Suppressor macrophage (primary cell): ENCODE data around the gene ITPR1.
A peak's percentile ranks its signal among the peaks of the same experiment; 100 is the strongest.

Experiments used
- DNase-seq, 4 experiments: peaks; one replicate each; pipeline ENCODE4 v3.0.0-alpha.2; 2020 to 2022

Gene ITPR1

DNA sequence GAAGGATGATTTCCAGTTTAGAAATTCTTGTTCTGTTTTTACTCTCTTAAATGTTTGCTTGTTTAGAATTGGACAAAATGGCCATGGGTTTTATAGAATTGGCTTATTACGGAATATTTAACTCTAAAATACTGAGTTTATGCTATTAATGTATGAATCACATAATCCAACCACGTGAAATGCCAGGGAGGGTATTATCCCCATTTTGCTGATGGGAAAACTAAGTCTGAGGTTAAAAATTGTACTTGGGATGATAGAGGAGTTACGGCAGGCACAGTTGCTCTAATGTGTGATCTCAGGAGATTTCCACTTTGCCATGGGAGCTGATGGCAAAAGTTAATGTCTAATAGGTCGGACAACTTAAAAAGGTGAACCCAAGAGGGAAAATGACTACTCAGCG, 194.4 kb downstream of the ITPR1 start:
- DNase-seq = no peak

DNA sequence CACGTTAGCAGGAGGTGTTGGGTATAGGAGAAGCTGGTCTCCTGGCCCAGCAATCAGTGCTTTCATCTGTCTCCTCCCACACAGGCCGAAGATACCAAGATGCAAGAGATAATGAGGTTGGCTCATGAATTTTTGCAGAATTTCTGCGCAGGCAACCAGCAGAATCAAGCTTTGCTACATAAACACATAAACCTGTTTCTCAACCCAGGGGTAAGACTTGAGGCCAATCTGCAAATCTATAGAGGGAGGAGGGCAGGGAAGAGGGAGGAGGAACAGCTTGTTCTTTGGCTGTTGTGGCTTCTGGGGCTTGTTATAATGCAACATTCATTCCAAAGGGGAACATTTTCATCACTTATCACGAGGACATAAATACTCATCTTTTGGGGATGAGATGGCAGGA, 195.3 kb downstream of the ITPR1 start:
- DNase-seq = no peak

DNA sequence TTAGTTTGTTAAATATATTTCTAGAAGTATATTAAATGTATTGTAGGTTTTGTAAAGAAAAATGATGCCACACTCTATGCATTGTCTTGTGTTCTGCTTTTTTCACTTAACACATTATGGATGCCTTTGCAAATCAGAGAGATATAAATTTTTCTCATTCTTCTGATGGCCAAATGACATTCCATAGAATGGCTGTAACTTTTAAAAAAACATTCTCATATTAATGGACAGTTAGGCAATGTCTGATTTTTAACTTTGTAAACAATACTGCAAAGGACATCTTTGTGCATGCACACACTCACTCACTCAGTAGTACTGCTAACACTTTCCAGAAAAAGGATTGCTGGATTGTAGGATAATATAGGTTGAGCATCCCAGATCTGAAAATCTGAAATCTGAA, 195.9 kb downstream of the ITPR1 start:
- DNase-seq = no peak

DNA sequence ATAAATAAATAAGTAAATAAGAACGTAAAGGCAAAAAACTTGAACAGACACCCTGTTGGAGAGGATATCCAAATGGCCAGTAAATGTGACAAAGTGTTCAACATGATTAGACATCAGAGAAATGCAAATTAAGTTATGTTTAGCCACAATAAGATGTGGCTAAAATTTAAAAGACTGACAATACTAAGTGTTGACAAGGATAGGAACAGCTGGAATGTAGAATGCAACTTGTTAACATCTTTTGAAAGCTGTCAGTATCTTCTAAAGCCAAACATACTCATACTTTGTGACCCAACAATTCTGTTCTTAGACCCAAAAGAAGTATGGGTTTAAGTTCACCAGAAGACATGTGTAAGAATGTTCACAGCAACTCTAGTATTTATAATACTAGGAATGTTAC, 197.1 kb downstream of the ITPR1 start:
- DNase-seq = no peak

DNA sequence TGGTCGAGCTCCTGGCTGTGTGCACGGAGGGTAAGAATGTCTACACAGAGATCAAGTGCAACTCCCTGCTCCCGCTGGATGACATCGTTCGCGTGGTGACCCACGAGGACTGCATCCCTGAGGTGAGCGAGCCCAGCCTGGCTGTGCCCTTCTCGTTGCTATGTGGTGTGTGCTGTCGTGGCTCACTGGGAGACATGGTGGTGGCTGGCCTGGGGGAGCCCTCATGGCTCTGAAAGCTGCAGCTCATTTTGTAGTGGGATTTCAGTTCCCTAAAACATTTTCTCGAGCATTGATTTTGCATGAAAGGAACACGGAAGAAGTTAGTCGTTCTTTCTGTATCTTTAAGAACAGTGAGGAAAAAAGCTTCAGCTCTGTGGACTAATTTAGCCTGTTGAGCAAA, 200.5 kb downstream of the ITPR1 start:
- no peak for DNase-seq

DNA sequence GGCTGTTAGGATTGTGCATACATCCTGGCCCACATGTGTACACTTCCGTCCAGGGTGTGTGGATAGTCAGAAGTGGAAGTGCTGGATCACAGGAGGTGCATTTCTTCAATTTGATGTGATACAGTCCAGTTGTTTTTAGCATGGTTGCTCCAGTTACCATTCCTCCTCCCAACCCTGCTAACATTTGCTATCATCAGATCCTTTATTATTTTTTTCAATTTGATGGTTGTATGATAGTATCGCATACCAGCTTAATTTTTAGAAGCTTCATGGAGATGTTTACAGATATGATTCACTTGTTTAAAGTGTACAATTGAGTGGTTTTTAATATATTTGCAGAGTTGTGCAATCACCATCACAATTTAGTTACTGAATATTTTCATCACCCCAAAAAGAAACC, 202.7 kb downstream of the ITPR1 start:
- no peak for DNase-seq

DNA sequence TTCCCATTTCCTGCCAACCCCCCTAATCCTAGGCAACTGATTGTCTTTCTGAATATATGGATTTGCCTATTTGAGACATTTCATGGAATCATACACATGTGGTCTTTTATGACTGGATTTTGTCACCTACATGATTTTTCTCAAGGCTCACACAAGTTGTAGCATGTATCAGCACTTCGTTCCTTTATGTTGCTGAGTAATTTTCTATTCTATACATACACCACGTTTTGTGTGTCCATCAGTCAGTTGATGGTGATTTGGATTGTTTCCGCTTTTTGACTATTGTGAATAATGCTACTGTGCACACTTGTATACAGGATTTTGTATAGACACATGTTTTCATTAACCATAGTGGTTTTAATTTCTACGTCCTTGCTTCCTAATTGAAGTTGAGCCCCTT, 203.1 kb downstream of the ITPR1 start:
- DNase-seq = no peak

DNA sequence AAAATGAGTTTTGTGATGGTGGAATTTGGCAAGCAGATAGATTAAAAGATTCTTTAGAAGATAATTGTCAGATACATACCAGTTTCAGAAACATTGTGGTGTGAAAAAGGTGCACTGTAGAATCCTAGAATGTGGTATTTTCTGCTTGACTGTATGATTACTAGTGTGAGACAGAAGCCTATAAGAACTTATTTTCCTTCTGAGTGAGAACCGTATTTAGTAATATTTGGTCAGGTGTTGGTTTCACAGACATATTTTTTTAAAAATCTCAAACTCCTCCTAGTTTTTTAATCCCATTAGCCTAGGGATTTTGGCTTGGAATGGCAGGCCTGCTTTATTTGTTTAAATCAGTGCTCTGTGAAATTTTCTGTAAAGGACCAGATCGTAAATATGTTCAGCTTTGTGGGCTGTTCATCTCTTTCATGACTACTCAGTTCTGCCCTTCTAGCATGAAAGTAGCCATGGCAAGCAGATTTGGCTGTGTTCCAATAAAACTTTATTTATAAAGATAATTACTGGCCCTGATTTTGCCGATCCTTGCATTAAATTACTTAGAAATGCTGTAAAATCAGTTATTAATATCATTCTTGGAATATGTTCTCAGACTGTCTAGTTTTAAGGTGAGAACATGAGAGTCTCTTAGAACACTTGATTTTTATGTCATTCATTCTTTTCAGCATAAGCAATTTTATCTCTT, 205.1 kb downstream of the ITPR1 start:
- no peak for DNase-seq

DNA sequence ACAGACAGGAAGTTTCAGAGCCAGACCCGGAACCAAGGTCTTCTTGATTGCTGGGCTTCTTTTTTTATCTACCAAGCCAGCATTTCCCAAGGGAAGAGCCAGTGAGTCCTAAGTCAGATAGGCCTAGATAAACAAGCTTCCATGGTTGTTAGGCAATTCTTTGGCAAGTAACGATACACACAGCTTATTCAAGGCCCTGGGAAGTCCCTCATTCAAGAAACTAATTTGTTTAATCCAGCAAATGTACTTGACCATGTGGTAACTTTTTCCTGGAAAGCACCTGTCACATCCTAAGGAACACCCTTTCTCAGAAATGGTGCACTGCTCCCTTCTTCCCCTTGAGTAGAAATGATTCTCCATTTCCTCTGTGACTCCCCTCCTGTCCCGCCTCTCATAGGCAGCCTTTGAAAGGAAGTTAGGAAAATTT, 209.9 kb downstream of the ITPR1 start:
- DNase-seq = no peak

DNA sequence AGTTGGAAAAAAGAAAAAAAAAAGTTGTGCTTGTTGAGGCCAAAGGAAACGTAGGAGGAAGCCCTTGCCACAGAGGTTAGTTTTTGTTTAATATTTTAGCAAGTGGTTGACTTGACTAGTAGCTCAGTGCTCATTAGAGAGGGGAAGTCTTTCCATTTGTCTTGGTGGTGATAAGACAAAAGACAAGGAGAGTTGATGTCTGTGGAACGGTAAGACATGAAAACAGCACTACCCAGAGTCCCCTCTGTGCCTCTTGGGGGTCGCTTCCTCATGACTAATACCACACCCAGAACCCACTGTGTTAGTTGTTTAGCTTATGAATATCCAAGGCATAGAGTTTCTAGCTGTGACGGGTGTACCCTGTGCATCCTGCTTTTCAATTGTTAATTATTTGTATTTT, 211.4 kb downstream of the ITPR1 start:
- DNase-seq = no peak

DNA sequence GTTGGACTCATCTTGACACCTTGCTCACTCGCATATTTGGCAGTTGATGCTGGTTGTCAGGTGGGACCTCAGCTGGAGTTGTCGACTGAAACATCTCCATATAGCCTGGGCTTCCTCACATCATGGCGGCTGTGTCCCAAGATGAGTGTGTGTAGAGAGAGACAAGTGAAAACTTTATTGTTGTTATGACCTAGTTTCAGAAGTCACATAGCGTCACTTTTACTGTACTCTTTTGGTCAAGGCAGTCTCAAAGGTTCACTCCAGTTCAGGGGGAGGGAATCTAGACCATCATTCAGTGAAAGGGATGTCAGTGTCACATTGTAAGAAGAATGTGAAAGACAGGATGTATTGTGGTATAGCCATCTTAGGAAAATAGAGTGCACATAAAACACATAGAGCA, 214.2 kb downstream of the ITPR1 start:
- no peak for DNase-seq

DNA sequence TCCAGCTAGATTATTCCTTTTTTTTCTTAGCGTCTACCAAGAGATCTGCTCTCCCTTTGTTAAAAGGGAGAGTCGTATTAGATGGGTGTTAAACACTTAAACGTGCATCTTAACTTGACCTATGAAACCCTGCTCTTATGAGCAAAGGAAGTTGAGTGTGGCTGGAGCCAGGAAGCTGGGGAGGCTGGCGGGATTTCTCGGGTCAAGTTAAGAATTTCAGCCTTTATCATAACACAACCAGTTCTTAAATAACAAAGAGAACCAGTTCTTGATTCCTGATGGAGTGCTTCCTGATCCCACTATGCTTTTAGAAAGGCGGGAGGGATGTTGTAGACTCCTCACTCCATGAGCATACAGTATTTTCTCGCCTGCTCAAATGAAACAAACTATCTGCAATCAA, 215.1 kb downstream of the ITPR1 start:
- DNase-seq = no peak

DNA sequence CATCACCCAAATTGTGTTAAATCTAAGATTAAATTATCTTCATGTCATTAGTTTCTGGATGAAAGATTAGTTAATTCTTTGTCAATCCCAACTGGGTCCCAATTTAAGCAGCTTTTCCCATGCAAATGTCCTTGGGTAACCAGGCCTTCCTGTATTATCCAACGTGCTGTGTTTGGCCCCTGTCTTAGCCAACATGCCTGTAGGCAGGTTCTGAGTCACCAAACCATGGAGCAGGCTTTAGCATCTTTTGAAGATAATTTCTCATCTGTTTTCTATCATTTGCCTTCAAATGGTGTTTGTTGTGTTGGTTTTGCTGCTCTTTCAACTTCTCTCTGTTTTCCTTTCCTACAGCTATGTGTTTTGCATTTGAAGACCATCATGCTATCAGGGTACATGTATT, 216.2 kb downstream of the ITPR1 start:
- DNase-seq = peak in 1 of 4 experiments; percentile 11

DNA sequence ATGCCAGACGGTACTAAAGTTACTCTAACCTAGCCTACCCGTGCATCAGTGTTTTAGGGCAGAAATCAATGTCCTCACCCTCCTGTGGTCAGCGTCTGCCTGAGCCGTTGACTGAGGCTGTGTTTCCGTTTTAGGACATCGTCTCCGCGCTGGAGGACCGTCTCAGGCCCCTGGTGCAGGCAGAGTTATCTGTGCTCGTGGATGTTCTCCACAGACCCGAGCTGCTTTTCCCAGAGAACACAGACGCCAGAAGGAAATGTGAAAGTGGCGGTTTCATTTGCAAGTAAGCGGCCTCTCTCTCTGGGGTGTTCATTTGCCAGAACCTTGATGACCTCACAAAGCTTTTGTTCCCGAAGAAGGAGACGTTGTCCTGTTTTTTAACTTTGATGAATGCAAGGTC, 217.0 kb downstream of the ITPR1 start:
- DNase-seq = no peak

DNA sequence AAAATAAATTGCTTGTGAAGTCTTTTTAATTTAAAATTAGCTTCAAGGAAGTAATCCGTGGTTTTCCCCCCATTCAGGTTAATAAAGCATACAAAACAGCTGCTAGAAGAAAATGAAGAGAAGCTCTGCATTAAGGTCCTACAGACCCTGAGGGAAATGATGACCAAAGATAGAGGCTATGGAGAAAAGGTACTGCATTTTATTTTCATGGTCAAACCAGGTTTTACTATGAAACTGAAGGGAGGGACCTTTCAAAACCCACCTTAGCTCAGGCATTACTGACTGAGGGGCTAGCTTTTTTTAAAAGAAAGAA, 218.5 kb downstream of the ITPR1 start:
- DNase-seq = no peak

DNA sequence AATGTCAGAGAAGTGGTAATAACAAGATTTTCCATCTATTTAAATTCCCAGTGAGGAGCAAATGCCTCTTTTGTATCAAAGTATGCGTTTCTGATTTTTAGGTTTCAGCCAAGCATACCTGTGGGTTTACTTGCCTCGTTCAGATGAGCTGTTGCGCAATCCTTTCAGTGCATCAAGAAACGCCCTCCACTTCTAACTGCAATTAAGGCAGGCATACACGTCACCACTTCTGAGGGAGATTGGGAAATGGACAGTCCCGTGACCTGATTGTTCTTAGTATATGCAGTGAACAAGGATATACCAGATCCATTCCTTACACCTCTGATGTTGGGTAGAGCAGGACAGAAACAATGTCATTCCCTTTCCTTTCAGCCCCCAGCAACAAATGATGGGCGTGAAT, 219.0 kb downstream of the ITPR1 start:
- peak; percentile 65 to 77 (median 70) for DNase-seq

DNA sequence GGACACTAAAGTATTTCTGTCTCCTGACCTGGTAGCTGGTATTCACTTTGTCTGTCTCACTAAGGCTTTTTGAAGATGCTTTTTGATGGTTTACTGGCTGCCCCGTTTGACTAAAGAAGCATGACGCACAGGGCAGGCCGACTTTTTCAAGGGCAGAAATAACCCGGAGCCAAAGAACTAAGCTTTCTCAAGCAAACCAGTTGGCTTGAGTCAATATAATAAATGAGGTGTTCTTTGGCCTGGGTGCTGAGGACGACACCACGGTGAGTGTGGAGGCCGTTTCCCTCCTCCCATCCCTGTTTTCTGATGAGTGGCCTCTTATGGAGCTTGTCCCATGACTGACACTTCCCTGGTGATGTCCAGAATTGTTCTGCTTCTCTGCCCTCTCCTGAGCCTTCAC, 220.9 kb downstream of the ITPR1 start:
- no peak for DNase-seq

DNA sequence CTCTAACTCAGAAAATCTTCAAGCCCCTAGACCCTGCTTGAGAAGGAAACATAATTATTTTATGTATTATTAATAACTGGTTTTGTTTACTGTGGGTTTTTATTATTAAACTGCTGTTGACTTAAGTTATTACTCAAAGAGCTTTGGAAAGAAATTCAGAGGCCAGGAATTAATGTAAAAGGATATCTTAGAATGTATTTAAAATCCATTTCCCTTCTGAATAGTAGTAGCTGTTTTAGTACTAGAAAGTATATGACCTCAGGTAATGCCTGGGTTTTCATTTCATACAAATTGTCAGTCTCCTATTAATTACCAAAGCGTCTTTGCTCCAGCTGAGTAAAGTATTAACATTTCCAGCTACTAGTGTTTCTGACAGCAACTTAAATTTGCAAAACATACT, 223.1 kb downstream of the ITPR1 start:
- DNase-seq = no peak

DNA sequence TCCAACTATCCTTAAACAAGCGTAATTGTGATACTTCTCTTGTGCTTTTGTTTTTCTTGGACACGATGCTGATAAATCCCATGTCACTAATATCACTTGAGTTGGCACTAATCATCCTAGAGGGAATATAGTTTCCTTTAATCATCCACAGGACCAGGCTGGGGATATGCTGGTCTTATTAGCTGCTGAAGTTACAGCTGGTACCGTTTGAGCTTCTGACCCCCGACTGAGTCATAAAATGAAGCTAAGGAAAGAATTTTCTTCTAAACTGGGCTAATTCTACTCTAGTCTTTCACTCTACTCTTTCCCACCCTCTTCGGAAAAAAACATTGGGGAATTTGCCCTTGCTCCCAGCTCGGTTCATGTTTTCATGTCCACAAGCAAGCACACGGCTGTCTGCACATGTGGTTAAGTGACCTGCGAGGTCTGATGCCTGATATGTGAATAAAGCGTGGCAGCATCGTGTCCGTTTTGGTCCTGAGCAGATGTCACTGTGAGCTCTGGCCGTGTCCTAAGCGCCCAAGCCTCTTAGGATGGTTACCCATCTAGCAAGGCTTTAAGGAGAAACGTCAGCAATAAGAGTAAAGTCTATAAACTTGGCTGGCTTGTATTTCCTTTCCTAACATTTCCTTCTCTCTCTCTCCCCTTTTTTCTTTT, 223.7 kb downstream of the ITPR1 start:
- DNase-seq = no peak

DNA sequence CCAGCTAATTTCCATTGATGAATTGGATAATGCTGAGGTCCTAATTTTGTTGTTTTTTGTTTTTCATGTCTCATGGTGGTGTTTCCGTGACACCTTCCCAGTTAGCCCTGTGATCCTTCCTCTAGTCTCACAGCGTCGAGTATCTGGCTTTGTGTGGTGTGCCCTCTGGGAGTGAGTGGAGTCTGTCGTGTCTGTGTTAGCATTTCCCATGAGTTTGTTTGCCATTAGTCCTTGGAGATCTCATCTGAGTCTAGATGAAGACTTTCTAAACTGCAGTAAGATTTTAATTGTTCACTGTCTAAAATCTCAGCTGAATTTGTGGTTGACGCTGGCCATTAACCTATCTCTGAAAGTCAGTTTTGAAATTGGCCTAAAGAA, 224.2 kb downstream of the ITPR1 start:
- no peak for DNase-seq

DNA sequence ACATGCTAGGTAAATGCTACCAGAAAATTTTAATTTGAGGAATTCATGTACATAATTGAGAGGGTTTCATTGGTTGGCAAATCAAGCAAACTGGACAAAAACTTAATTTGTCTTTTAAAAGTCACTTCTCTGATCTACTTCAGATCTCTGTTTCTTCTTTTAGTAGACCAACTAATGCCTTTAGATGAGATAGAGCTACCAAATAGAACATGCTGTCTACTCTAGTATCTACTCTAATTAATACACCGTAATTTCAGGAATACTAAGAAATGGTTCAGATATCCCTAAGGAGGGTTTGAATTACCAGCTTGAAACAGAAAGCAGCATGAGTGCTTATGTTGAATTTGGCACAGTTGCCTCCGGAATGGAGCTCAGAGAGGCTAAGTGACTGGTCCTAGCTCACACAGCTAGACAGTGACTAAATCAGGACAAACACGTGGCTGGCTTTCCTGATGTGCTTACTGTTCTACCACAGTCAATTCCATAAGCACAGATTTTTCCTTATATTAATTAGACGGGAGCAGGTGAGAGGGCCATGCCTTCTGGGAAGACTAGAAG, 225.1 kb downstream of the ITPR1 start:
- DNase-seq = no peak

DNA sequence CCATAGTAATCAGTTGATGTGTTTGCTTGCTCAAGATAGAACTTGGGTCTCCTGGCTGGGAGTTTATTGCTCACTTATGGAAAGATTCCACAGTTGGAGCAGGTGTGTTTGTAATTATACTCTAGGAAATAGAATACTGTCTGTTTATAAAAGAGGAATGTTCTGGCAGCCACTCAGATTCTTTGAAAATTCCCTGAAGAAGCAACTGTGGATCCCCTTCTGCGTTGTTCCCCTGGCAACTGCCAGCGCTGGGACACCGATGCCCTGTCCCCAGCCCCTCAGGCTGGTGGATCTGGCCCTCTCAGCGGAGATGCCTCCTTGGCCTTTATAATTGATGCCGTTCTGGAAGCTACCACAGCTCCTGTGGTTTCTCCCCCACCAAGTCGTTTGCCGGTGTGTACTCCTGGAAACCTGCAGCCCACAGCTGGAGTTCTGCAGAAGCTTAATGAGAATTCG, 225.9 kb downstream of the ITPR1 start:
- no peak for DNase-seq

DNA sequence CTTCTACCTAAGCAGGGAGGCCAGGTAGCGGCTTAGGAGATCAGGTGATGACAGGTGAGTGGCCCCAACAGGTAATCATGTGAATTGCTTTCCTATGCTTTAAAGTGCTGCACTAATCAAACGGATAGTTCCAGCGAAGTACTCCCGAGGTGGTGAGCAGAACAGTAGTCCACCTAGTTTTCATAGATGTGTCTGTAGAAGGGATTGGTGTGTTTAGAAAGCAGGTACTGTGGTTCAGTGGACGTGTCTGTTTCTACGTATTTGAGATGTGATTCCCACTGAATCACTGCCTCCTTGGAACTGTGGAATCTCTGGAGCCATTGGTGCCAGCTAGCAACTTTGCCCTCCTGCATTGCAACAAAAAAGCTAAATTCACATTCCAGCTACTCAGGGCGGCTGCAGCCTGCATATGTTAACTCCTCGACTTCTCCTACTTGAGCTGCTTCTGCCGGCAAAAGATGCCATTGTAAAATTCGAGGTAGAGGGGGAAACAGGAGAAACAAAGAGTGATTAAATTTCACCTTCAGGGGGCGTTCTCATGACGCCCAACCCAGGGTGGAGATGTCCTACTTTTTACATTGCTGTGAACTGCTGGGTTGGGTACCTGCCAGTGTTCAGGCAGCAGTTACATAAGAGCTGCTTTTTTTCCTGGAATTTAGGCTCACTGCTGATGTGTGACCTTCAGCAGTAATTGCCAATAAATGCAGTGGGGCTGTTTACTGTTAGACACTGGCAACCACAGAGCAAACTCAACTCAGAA, 227.3 kb downstream of the ITPR1 start:
- DNase-seq = peak in 1 of 4 experiments; percentile 27

DNA sequence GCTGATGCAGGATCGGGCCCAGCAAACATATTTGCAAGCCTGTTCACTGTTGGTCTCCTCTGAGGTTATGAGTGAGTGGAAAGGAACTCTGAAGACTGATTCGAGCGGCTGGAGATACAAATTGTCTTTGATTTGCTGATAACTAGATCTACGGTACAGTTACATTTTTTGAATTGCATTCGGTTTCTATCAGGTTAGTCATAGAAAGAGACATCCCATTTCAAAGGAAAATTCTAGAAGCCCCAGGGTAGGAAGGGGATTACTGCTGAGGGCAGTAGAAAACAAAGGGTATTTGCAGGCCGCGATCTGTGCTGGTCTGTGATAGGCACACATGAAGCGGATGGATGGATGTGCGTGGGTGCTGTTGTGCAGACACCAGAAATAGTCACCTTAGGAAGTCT, 228.4 kb downstream of the ITPR1 start:
- DNase-seq = no peak
